Subcutaneous abdominal adipose tissue (tissue), 5 donors: ENCODE data around the gene GSN.

Experiments used
- H3K27ac ChIP-seq: one replicate; pipeline ENCODE4 v1.7.0; 2013; ENCODE audit warnings: low read depth, mild to moderate bottlenecking, inconsistent platforms, low read length, moderate library complexity
- H3K27me3 ChIP-seq, 5 donors: one replicate each; pipeline ENCODE4 v1.7.0; 2013; ENCODE audit warnings: low read length in 5 of 5, inconsistent platforms in 1 of 5; ENCODE audit not compliant: control insufficient read depth in 5 of 5, insufficient read depth in 4 of 5
- H3K36me3 ChIP-seq, 5 donors: one replicate each; pipeline ENCODE4 v1.7.0; 2013; ENCODE audit warnings: low read length in 5 of 5; ENCODE audit not compliant: control insufficient read depth in 5 of 5, insufficient read depth in 5 of 5
- H3K4me1 ChIP-seq, 5 donors: one replicate each; pipeline ENCODE4 v1.7.0; 2013; ENCODE audit warnings: low read length in 5 of 5, mild to moderate bottlenecking in 3 of 5, moderate library complexity in 1 of 5; ENCODE audit not compliant: control insufficient read depth in 5 of 5, insufficient read depth in 5 of 5
- H3K4me3 ChIP-seq, 5 donors: one replicate each; pipeline ENCODE4 v1.7.0; 2013; ENCODE audit warnings: low read length in 5 of 5, low read depth in 1 of 5
- H3K9ac ChIP-seq, 5 donors: one replicate each; pipeline ENCODE4 v1.7.0; 2013; ENCODE audit warnings: low read length in 5 of 5, mild to moderate bottlenecking in 4 of 5, moderate library complexity in 3 of 5
- H3K9me3 ChIP-seq, 5 donors: one replicate each; pipeline ENCODE4 v1.7.0; 2013; ENCODE audit warnings: low read length in 5 of 5; ENCODE audit not compliant: control insufficient read depth in 5 of 5
- donor health status: healthy.
- donor health status: healthy.
- donor health status: healthy.
- donor health status: healthy.
- donor health status: healthy.

The GSN gene

DNA sequence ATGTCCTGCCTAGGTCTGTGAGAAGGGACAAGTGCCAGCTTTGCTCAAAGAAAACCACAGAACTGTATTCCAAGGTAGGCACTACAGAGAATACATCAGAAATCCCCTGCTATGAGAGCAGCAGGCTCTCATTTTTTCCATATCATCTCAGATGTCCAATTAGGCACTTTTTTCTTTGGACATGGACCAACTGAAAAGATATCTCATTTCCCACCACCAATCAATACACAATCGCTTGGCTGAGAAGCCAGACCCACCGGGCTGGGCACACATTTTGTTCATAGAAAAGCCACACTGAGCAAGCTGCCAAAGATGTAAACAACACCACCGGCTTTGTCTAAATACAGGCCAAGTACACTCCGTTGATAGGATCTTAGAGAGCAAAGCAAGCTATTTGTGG lies 76.2 kb downstream of the GSN start:
- Histone ChIP-seq H3K9me3 (no peaks in the 10 kb centered on the region), H3K27ac (no peak overlapping the region), H3K27me3 (no peaks in the 10 kb centered on the region), H3K9ac (no peak overlapping the region), H3K36me3 (peaks cover 57 to 90% (median 79%) of the 10 kb centered on the region in 5 donors), H3K4me1 (peaks cover 0 to 22% (median 7%) of the 10 kb centered on the region in 5 donors), H3K4me3 (no peak overlapping the region)

DNA sequence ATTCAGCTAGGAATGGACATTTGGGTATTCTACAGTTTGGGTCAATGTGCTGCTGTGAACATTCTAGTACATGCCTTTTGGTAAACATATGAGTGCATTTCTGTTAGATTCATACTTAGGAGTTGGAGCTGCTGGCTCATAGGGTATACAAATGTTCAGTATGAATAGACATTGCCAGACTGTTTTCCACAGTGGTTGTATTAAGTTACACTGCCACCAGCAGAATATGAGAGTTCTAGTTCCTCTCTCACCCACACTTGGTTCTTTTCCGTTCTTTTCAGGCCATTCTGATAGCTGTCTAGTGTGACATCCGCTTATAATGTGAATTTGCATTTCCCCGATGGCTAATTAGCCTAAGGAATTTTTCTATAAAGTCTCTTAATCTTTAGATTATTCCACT lies 77.1 kb downstream of the GSN start:
- Histone ChIP-seq H3K4me1 (peaks cover 0 to 20% (median 7%) of the 10 kb centered on the region in 5 donors), H3K9ac (no peak overlapping the region), H3K9me3 (no peaks in the 10 kb centered on the region), H3K4me3 (no peak overlapping the region), H3K27ac (peak overlapping the region; percentile 40), H3K27me3 (no peaks in the 10 kb centered on the region), H3K36me3 (peaks cover 53 to 94% (median 78%) of the 10 kb centered on the region in 5 donors)

DNA sequence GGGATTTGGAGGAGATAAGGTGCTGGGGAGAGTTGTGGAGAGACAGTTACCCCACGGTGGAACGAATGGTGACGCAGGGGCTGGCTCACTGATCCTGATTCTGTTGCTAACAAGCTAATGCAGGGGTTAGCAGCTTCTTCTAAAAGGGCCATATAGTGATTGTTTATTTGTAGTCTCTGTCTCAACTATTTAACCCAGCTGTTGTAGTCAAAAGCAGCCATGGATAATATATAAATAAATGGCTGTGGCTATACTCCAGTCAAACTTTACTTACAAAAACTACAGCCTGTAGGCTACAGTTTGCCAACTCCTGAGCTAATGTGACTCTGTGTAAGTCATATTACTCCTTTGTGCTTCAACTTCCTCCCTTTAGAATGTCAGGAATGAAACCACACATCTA lies 80.3 kb downstream of the GSN start:
- Histone ChIP-seq H3K9me3 (no peaks in the 10 kb centered on the region), H3K9ac (peak overlapping the region in 1 of 5 donors; percentile 7), H3K36me3 (peaks cover 47 to 86% (median 70%) of the 10 kb centered on the region in 5 donors), H3K4me1 (peaks cover 7 to 52% (median 27%) of the 10 kb centered on the region in 5 donors), H3K27ac (peak overlapping the region; percentile 12), H3K4me3 (no peak overlapping the region), H3K27me3 (no peaks in the 10 kb centered on the region)

DNA sequence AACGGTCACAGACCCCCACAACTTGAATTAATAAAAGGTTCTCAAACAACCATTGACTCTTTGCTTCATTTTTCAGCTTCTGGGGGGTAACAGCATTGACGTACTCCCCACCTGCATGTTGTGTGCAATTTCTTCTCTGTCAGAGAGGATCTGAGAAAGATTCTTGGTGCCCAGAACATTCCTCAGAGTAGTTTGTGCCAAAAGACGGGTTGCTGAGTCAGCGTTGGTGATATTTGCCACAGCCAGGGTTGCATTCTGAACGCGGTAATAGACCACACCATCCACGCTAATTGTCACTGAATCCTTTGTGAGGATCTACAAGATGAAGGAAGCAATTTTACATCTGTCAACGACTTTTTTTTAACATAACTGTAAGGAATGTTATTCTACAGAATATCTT lies 81.0 kb downstream of the GSN start:
- Histone ChIP-seq H3K36me3 (peaks cover 50 to 86% (median 70%) of the 10 kb centered on the region in 5 donors), H3K9me3 (no peaks in the 10 kb centered on the region), H3K4me1 (peaks cover 10 to 60% (median 31%) of the 10 kb centered on the region in 5 donors), H3K9ac (no peak overlapping the region), H3K4me3 (no peak overlapping the region), H3K27ac (peak overlapping the region; percentile 12), H3K27me3 (no peaks in the 10 kb centered on the region)

DNA sequence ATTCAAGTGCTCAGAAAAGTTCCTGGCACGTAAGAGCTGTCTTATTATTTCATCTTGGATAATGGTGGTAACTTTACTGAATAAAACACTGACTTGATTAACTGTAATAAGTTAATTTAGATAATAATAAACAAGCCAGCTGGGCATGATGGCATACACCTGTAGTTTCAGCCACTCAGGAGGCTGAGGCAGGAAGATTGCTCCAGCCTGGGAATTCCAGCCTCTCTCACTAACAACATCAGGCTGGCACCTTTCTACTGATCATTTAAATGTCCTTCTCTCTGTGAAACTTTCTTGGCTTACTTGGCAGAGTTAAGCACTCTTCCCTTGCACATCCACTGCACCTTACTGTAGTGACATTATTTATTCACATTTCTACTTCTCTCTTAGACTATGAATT lies 82.1 kb downstream of the GSN start:
- Histone ChIP-seq H3K9ac (no peak overlapping the region), H3K36me3 (peaks cover 44 to 84% (median 65%) of the 10 kb centered on the region in 5 donors), H3K4me1 (peaks cover 10 to 59% (median 34%) of the 10 kb centered on the region in 5 donors), H3K27me3 (no peaks in the 10 kb centered on the region), H3K4me3 (no peak overlapping the region), H3K9me3 (no peaks in the 10 kb centered on the region), H3K27ac (peak overlapping the region; percentile 56)

DNA sequence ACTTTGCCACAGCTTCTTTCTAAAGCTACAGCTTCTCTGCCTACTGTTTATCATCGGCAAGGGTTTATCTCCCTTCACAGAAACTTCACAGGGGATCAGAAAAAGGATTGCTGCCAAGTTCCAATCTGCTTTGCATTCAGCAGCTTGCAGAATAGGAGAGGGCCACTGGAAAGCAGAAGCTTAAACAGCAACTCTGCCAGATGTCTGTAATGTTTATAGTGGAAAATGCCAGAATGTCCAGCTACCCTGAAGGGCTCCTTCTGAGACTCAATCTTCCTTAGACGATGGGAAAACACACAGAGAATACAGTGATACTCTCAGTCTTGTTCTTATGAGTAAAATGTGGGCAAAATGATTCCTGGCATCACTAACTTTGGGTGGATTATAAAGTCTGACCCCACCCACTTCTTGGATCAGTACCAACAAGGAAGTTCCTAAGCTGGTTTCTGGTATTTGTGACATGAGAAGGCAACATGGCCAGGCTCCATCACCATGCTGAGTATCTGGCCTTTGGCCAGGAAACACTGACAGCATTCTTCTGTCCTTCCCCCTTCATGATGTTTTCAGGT lies 83.1 kb downstream of the GSN start:
- peak overlapping the region in 1 of 5 donors; percentile 2 for H3K9ac ChIP-seq
- peak overlapping the region; percentile 56 for H3K27ac ChIP-seq
- H3K9me3 ChIP-seq: no peaks in the 10 kb centered on the region
- H3K4me1 ChIP-seq: peaks cover 10 to 61% (median 34%) of the 10 kb centered on the region in 5 donors
- peaks cover 45 to 82% (median 69%) of the 10 kb centered on the region in 5 donors for H3K36me3 ChIP-seq
- no peaks in the 10 kb centered on the region for H3K27me3 ChIP-seq
- H3K4me3 ChIP-seq: no peak overlapping the region

DNA sequence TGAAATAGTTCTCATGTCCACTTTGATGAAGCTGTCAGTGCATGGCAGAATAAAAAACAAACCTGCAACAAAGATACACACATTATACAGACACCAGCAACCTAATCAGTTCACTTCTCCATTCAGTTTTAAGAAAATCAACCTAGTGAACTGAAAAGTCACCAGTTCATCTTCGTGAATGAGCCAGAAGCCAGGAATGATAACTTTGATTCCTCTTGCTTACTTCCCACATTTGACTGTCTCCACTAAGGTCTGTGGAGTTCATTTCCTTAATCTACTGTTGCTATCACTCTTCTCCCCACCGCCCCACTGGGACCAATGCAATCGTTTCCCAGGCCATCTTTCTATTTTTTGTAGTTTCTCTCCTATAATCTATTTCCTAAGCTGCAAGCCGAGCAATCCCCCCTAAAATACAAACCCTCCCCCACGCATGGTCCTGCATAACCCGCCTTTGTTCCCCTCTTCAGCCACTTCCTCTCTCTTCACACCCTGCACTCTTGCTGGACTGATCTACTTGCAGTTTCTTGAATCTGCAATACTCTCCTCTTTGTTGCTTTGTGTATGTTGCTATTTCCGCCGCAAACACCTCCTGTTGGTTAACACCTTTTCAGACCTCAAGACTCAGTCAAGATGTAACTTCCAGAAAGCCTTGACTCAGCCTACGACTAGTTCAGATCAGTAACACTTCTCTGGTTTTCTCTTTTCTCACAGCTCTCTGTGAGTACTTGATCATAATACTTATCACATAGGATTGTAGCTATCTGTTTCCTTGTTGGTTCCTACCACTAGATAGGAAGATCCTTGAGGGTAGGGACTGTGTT lies 85.5 kb downstream of the GSN start:
- H3K27ac ChIP-seq: peak overlapping the region; percentile 56
- peaks cover 10 to 70% (median 41%) of the 10 kb centered on the region in 5 donors for H3K4me1 ChIP-seq
- H3K27me3 ChIP-seq: no peaks in the 10 kb centered on the region
- H3K9ac ChIP-seq: no peak overlapping the region
- H3K9me3 ChIP-seq: no peaks in the 10 kb centered on the region
- peaks cover 28 to 60% (median 48%) of the 10 kb centered on the region in 5 donors for H3K36me3 ChIP-seq
- H3K4me3 ChIP-seq: peak overlapping the region in 1 of 5 donors; percentile 0

DNA sequence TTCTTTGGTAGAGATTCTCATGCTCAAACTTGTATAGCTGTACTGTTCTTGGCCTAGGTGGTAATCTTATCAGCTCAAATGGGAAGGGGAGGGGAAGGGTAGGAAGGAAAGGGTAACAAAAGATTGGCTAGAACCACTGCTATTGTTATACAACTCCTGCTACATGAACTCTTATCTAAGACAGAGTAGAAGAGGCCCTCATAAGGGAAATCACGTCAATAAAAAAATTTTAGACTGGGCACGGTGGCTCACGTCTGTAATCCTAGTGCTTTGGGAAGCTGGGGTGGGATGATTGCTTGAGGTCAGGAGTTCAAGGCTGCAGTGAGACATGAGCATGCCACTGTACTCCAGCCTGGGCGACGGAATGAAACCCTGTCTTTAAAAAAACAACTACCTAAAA lies 86.2 kb downstream of the GSN start:
- Histone ChIP-seq H3K9ac (no peak overlapping the region), H3K4me1 (peaks cover 13 to 77% (median 43%) of the 10 kb centered on the region in 5 donors), H3K4me3 (no peak overlapping the region), H3K27me3 (no peaks in the 10 kb centered on the region), H3K36me3 (peaks cover 25 to 53% (median 42%) of the 10 kb centered on the region in 5 donors), H3K9me3 (no peaks in the 10 kb centered on the region), H3K27ac (peak overlapping the region; percentile 56)

DNA sequence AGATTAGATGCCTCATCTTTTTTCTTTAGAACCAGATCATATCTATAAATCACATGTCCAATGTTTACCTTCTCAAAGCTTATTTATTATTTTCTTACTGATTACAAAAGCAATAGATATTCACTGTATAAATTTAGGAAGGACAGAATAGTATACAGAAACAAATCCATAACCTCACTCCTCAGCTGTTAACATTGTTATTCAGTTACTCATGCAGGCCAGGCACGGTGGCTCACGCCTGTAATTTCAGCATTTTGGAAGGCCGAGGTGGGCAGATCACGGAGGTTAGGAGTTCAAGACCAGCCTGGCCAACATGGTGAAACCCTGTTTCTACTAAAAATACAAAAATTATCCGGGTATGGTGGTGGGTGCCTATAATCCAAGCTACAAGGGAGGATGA lies 86.8 kb downstream of the GSN start:
- Histone ChIP-seq H3K4me3 (no peak overlapping the region), H3K27ac (peak overlapping the region; percentile 56), H3K27me3 (no peaks in the 10 kb centered on the region), H3K9ac (no peak overlapping the region), H3K4me1 (peaks cover 13 to 83% (median 47%) of the 10 kb centered on the region in 5 donors), H3K9me3 (no peaks in the 10 kb centered on the region), H3K36me3 (peaks cover 25 to 49% (median 37%) of the 10 kb centered on the region in 5 donors)

DNA sequence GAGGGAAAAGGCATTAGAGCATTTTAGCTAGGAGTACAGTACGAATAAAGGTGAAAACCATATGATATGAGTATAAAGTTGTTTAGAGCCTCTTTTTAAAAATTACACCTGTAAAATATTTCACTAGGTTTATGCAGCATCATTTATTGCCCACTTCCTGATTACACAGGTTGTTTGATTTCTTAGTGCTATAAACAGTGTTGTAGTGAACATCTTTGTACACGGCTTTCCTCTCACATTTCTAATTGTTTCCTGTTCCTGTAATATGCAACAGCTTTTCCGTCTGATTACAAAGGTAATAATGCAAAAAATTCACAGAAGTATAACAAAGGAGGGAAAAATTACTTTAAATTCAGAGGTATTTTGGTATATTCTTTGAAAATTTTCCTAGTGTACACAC lies 89.0 kb downstream of the GSN start:
- Histone ChIP-seq H3K4me1 (peaks cover 12 to 81% (median 48%) of the 10 kb centered on the region in 5 donors), H3K9ac (no peak overlapping the region), H3K4me3 (no peak overlapping the region), H3K9me3 (no peaks in the 10 kb centered on the region), H3K36me3 (peaks cover 24 to 40% (median 33%) of the 10 kb centered on the region in 5 donors), H3K27ac (peak overlapping the region; percentile 54), H3K27me3 (no peaks in the 10 kb centered on the region)
